Measurements from ENCODE around the gene CD40. TPM values are rescaled to one million over a fixed set of nuclear protein-coding genes. Genes with fewer than 3 reads are reported as not detected.

CD40 gene
- polyA plus RNA-seq, 4 donors: 4.8 to 7.6 (median 5.6) TPM

DNA sequence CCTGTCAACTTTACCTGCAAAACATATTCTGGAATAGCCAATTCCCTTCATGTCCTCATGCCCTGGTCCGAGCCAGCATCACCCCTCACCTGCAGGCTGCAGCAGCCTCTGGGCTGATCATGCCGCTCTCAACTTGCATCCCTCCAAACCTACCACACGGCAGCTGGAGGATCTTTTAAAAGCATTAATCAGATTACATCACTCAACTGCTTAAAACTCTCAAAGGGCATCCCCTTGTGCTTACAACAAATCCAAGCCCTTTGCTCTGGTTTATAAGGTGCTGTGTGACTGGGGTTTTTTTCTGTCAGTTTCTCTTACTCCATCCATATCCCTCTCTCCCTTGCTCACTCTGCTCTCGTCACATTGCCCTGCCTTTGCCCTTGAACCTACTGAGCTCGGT is 24.0 kb downstream of the CD40 start:
- DNase-seq (ENCODE audit: low read depth in 4 of 4, low spot score in 3 of 4): no peak

DNA sequence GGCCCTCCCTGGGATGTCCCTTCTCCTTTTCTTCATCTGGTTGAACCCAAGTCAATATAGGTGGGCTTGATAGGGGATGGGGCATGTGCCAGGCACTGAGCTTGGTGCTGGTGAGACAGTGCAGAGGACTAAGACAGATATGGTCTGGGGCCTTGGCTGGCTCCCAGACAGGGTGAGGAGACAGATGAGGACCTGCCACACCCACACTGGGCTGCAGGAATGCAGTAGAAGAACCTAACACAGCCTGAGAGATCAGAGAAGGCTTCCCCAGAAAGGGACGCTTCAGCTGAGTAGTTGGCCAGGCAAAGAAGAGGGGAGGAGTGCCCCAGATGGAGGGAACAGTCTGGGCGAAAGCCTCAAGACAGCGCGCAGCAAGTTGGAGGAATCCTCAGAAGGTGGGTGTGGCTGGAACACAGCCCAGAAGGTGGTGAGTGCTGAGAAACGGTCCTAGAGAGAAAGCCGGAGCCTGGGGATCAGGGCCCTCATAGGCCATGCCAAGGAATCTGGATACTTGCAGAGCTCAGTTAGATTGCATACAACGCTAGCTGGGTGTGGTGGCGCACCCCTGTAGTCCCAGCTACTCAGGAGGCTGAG is 26.4 kb downstream of the CD40 start:
- no peak for DNase-seq (ENCODE audit: low read depth in 4 of 4, low spot score in 3 of 4)

DNA sequence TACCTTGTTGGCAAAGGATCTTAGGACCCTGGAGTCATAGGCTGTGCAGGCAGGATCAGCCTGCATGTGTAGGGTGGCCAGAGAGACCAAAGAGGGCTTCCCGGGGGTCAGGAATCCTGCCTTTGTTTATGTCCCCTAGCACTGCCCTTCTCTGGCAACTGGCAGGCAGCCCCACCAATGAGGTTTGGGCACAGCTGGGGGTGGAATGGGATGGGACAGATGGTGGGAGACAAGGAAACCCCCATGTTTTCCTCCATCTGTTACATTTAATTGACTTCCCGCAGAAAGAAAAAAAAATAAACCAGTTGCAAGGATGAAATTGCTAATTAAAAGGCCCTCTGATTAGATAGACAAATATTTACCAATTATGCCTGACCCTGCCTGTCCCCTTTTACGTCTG is 27.6 kb downstream of the CD40 start:
- no peak for DNase-seq (ENCODE audit: low read depth in 4 of 4, low spot score in 3 of 4)

DNA sequence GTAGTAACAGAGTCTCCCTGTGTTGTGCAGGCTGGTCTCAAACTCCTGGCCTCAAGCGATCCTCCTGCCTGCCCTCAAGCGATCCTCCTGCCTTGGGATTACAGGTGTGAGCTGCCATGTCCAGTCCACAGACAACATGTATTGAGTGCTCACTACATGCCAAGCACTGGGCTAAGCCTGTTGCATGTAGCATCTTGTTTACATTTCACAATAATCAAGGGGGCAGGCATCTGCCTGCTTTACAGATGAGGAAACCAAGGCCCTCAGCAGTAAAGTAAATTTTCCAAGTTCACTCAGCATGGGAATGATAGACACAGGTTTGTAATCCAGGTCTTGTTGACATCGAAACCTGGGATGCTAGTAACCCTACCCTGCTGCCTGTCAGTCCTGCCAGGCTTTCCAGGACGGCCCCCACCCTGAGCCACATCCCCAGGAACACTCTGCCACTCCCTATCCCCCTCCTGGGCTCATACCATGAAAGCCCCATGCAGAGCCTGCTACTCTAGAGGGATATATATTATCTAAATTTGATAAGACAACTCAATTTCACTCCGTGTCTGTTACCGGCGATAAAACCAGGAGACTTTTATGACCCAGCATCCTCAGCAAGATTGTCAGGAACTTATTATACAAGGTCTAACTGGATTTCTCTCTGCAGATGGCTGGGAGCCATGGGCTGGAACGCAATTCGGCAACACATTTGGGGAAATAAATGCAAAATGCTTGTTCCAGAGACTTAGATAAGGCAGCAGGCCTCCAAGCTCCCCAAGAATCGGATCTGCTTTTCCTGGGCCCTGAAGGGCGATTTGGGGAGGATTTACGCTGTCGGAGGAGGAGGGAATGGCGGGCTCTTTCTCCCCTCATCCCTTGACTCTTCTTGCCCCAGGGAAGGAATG is 30.4 kb downstream of the CD40 start:
- no peak for DNase-seq (ENCODE audit: low read depth in 4 of 4, low spot score in 3 of 4)

DNA sequence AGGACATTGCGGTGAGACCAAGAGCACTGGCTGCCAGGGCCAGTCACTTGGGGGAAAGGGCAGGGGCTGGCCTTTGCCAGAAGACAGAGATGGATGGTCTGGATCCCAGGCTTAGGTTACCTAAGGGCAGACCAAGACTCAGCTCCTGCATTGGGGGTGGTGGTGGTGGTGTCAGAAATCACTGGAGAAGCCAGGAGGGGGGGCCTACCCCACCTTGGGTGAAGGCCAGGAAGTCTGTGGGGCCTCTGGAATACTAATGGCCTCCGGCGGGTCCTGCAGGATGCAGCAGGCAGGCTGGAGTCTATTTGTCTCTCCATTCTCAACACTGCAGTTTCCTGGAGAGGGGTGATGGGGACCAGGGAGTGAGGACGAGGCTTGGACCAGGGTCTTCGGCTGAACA is 32.8 kb downstream of the CD40 start:
- DNase-seq (ENCODE audit: low read depth in 4 of 4, low spot score in 3 of 4): no peak

DNA sequence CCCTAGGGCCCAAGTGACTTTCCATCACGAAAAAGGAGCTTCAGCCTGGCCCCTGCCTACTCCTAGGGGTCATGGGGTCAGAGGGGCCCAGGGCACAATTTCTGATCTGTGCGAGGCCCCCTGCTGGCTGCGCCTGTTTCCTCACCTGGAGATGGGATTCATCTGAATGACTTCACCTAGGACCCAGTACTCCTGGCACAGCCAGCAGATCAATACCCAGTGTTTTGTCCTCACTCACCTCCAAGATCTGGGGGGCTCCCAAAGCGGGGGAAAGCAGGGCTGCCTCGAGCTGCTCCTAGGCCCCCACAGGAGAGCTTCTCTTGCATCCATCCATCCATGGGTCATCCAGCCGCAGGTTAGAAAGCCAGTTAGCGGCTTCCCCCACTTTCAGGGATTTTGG is 33.8 kb downstream of the CD40 start:
- DNase-seq (ENCODE audit: low read depth in 4 of 4, low spot score in 3 of 4): no peak

DNA sequence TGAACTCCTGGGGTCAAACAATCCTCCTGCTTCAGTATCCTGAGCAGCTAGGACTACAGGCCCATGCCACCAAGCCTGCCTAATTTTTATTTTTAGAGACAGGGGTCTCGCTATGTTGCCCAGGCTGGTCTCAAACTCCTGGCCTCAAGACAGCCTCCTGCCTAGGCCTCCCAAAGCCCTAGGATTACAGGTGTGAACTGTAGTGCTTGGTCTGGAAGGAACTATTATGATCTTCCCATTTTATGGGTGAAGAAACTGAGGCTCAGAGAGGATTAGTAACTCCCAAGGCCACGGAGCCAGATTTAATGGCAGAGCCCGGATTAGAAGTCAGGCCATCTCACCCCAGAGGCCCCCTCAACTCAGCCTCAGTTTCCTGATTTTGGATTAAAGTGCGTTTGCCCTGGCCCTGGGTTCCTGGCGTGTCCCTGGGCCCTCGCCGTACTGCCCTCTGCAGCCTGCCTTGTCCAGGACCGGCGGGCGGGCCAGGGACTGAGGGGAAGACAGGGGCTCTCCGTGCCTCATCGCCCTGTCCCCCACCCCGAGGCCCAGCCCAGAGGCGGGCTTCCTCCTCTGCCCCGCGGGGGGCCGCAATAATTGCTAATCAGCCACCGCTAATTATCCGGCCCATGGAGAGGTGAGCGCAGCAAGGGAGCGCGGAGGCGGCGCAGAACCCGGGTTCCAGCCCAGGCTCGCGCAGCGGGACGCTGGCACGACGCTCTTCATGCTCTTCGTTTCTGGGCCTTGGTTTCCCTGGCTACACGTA is 34.9 kb downstream of the CD40 start:
- DNase-seq (ENCODE audit: low read depth in 4 of 4, low spot score in 3 of 4): no peak

DNA sequence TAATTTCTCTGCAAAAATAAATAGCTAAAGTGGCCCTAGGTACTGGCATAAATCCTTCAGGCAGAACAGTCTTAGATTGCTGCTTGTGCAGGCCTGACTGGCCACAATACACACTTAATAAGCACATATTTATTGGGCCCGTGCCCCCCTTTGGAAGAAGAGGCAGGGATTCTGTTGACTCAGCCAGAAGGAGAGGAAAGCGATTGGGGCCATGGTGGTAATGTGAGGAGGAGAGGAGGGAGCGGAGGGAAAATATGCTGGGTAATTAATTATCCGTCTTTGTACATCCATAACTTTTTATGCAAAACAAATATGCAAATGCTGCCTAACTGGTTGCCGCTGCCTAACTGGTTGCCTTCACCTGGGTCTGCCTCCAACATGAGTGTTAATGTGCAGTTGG is 36.2 kb downstream of the CD40 start:
- no peak for DNase-seq (ENCODE audit: low read depth in 4 of 4, low spot score in 3 of 4)

DNA sequence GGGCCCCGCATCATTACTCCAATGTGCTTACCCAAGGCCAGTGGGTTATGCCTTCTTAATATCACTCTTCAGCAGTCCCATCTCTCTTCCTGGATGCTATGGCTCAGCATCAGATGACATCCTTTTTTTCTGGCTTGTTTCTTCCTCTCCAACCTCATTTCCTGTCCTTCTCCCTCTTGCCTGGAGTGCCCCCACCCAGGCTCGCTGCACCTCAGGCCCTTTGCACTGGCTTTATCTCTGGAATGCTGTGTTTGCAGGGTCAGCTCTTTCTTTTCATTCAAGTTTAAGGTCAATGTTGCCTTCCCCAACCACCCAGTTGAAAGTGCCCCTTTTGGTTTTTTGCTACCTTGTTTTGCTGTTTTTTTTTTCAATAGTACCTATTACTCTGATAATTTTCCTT is 36.7 kb downstream of the CD40 start:
- DNase-seq (ENCODE audit: low read depth in 4 of 4, low spot score in 3 of 4): no peak

DNA sequence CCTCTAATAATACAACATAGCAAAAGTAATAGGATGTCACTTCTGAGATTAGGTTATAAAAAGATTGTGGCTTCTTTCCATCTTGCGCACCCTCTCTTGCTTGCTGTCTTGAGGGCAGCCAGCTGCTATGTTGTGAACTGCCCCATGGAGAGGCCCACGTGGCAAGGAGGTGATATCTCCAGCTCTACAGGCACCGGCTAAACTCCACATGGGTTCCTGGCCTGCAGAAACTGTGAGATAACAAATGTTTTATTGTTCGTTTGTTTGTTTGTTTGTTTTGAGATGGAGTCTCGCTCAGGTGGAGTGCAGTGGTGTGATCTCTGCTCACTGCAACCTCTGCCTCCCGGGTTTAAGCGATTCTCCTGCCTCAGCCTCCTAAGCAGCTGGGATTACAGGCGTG is 38.0 kb downstream of the CD40 start:
- DNase-seq (ENCODE audit: low read depth in 4 of 4, low spot score in 3 of 4): no peak

DNA sequence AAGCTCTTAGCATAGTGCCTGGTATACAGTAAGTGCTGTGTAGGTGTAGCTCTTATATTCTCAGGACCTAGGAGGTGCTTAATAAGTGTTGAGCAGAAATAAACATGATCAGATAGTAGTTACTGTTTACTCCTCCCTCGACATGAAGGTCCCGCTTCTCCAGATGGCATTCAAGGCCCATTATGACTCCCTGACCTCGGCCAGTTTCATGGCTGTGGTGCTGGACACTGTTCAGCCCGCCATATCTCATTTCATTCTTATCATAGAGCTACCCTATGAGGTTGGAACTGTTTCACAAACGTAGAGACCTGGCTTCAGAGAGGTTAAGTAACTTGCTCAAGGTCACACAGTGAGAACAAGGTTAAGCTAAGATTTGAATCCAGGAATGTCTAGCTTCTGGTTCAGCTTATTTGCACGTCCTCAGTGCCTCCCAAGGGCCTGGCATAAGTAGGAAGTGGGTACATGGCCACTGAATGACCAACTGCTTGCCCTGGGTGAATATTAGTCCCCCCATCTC is 39.0 kb downstream of the CD40 start:
- DNase-seq (ENCODE audit: low read depth in 4 of 4, low spot score in 3 of 4): no peak

DNA sequence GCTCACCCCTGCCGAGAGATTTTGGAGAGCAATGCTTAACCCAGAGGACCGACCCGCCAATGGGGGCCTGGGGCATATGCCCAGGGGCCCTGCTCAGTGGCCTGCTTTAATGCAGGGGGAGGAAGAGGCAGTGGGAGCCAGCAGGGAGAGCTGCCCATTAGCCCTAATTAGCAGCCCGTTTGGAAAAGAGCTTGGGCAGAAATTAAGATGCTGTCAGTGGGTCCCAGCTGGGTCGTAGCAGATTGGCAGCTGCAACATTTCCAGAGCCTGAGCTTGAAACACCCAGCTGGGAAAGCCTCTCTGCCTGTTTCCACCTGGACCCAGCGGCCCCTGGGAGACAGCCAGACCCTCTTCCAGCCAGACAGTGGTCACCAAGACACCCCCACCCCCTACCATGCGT is 39.5 kb downstream of the CD40 start:
- DNase-seq (ENCODE audit: low read depth in 4 of 4, low spot score in 3 of 4): no peak

DNA sequence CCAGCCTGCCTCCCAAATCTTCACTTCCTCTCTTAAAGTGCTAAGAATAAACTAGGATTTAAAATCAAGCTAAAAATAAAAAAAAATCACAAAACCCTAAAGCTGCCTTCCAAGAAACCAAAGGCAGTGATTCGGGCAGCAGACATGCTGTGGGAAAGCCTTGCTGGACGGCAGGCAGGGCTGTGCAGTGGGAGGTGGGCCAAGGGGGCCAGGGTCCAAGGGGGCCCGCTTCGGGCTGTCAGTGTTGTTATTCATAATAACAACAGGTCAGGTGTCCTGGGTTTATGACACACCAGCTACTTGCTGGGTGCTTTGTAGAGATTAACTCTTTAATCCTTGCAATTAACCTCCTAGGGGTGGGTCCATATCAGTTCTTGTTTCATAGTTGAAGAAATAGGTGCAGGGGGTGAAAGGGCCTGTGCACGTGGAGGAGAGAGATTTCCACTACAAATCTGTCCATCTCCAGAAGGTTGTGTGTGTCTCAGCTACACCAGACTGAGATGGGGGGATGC is 40.4 kb downstream of the CD40 start:
- no peak for DNase-seq (ENCODE audit: low read depth in 4 of 4, low spot score in 3 of 4)

DNA sequence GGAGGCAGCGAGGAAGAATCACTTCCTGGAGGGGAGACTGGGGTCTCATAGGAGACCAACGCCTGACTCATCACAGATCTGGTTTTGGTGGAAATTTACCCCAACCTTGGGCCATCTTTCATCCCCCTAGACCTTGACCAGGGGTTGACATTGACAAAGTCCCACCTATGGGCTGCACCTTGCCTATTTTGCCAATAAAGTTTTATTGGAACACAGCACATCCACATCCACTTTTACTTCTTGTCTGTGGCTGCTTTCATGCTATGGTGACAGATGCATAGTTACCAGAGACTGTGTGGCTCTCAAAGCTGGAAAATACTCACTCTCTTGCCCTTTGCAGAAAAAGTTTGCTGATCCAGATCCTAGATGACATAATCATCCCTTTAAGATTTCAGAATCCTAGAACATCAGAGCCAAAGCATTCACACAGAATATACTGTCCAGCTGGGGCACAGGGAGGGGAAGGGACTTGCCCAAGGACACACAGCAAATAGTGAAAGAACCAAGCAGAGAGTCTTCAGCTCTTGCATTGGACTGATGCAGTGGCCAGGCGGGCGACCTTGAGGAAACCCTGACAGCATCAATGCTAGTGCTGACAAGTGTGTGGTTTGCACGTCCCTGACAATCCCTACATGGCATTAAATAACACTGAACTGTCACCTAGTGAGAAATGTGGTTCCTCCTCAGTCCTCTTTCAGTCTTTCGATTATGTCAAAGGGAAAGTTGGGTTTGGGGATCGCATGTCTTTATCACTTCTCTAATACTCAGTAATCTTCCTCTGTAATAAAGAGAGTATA is 41.2 kb downstream of the CD40 start:
- DNase-seq (ENCODE audit: low read depth in 4 of 4, low spot score in 3 of 4): no peak

DNA sequence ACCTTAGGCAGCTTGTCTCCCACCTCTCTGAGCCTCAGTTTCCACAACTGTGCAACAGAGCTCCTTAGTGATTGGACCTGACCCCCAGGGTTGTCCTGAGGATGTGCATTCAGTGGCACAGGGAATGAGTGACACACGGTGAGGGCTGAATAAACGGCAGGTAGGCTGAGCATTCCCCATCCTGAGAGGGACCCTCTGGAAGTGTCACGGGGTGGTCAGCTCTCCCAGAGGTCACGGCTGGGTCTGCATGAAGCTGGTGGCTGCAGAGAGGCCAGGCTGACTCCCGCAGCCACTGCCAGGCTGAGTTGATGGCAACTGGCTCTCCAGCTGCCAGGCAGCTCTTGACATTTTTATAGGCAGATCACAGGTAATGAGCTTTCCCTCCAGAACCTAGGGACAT is 42.5 kb downstream of the CD40 start:
- DNase-seq (ENCODE audit: low read depth in 4 of 4, low spot score in 3 of 4): no peak

DNA sequence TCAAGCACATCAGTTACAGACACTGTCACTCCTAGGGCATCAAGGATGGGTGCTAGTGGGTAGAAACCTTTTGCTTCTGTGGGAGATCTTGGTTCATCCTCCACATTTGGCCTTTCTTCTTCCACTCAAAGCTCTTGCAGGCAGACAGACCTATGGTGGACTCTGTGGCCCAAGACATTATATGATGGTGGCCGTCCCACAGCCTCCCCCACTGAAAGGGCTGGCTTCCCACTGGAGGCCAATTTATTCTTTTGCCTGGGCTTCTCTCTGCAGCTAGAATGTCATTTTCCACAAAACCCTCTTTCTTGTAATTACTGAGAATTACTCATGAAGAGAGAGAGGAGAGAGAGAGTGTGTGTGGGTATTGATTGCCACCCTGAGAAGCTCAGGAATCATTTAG is 43.8 kb downstream of the CD40 start:
- DNase-seq (ENCODE audit: low read depth in 4 of 4, low spot score in 3 of 4): no peak

DNA sequence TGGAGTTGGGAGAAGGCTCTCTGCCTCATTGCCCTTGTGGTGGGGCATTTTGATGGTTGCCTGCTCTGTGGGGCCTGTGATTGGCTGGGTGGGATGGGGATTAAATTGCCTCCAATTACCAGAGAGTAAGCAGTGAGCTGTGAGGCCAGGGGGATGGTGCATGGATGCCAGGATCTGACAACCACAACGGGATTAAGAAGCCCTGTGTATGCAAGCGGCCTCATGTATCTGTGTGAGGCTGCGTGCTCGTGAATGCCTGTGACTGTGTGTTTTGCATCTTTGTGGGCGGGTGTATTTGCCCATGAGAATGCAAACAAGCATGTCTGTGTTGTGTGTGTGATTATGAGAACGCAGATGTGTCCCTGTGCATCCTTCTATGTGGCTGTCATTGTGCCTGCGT is 46.1 kb downstream of the CD40 start:
- DNase-seq (ENCODE audit: low read depth in 4 of 4, low spot score in 3 of 4): no peak

DNA sequence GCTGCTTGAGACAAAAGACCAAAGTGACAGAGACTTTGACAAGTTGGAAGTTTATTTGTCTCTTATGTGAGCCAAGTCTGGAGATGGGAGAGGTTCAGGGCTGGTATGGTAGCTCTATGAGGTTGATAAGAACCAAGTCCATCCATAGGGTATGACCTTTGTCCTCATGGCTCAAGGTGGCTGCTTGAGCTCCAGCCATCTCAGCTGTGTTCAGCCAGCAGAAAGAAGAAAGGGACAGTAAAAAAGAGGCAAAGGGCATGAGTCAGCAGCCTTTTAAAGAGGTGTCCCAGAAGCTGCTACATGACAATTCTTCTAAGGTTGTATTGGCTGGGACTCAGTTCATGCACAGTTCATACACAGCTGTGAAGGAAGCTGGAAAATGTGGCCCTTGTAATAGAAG is 49.0 kb downstream of the CD40 start:
- no peak for DNase-seq (ENCODE audit: low read depth in 4 of 4, low spot score in 3 of 4)

DNA sequence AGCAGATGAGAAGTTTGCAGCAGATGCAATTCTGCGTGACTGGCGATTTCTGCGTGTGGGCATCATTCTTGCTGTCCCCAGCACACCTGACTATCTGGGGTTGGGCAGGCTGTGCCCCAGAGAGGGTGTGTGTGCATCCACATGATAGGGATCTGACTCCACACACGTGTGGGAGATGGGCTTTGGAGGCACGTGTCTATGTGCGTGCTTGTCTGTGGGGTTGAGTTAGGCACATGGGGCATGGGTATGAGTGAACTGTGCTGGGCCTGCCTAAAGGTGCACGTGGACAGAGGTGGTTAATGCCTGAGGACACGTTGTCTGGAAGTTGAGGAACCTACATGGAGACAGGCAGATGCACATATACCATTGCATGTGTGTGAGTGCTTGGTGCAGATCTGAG is 50.3 kb downstream of the CD40 start:
- no peak for DNase-seq (ENCODE audit: low read depth in 4 of 4, low spot score in 3 of 4)

All from left renal pelvis (tissue), 4 donors.